ENCODE data around the gene CYB5B.
A peak's percentile ranks its signal among the peaks of the same experiment; 100 is the strongest.

The CYB5B gene

DNA sequence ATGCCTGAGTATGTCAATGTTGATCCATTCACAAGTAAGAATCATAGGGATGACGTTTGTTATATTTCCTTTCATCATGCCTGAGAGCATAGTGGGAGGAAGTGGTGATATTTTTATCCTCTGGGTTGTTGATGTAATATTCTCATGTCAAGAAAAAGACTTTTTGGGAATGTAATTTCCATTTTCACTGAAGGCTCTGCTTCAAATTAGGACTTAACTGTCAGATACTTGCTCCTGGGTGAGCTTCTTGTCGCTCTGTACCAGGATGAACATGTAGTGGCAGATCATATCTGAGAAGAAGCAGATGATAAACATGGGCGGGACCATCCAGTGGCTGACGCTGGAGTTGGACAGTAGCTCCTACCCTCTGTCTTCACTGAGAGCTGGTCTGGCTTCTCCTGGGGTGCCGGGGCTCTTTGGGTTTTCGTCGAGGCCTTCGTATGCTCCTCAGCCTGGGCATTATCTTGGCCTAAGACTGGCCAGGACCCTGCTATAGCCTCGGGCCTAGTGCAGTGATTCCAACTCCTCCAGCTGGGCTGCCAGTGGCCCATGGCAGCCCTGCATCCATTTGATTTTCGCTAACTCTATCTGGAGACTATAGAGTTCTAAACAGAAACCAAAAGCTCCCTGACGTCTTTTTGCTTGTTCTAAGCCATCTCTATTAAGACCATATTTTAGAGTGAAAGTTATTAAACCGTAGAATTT is 19.7 kb downstream of the CYB5B start:
- H3K4me1 ChIP-seq (ENCODE audit: insufficient read depth, poor library complexity, severe bottlenecking), result peaks cover 19% of the 10 kb centered on the region
- no peaks in the 10 kb centered on the region for H3K27me3 ChIP-seq (ENCODE audit: insufficient read depth, poor library complexity, severe bottlenecking)
- H3K4me3 ChIP-seq (ENCODE audit: severe bottlenecking), result no peak overlapping the region
- peak overlapping the region; percentile 30 for H3K27ac ChIP-seq (ENCODE audit: poor library complexity, severe bottlenecking)
- TF ChIP-seq, protein P1, sequence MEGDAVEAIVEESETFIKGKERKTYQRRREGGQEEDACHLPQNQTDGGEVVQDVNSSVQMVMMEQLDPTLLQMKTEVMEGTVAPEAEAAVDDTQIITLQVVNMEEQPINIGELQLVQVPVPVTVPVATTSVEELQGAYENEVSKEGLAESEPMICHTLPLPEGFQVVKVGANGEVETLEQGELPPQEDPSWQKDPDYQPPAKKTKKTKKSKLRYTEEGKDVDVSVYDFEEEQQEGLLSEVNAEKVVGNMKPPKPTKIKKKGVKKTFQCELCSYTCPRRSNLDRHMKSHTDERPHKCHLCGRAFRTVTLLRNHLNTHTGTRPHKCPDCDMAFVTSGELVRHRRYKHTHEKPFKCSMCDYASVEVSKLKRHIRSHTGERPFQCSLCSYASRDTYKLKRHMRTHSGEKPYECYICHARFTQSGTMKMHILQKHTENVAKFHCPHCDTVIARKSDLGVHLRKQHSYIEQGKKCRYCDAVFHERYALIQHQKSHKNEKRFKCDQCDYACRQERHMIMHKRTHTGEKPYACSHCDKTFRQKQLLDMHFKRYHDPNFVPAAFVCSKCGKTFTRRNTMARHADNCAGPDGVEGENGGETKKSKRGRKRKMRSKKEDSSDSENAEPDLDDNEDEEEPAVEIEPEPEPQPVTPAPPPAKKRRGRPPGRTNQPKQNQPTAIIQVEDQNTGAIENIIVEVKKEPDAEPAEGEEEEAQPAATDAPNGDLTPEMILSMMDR (IDR thresholded peaks at IDR 0.05; ENCODE audit: poor library complexity, severe bottlenecking), result no peak
- H3K9me3 ChIP-seq (ENCODE audit: severe bottlenecking), result no peaks in the 10 kb centered on the region
- ATAC-seq (ENCODE audit: low read depth) (peak; percentile 78), DNase-seq (ENCODE audit: low spot score) (no peak)
- peaks cover 55% of the 10 kb centered on the region for H3K36me3 ChIP-seq (ENCODE audit: low read depth)

DNA sequence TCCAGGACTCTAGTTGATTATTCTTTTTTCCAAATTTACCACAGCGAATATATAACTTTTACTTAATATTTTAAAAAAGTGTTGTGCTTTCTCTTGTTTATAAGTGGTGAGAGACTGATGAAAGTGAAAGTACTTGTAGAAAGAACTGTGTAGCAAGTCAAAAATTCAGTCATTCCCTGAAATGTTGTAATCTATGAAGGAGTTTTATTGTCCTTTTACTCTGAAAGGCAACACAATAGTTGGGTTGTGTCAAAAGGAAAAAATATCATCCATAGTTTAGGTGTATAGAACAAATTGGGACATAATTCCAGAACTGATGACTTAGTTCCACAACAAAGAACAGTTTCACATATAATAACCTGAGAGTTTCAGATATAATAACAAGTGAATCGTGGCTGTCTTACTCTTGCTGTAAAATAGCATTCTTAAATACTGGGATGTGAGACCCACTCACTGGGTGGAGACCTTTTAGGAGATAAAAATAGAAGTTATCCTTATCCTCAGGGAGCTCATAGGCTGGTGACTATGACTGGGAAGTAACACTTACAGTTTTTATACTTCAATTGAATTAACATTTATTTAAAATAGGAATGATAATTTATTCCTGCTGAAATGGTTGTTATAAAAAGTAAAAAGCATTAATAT is 20.6 kb downstream of the CYB5B start:
- DNase-seq (ENCODE audit: low spot score) (no peak), ATAC-seq (ENCODE audit: low read depth) (no peak)
- Histone ChIP-seq H3K36me3 (ENCODE audit: low read depth) (peaks cover 55% of the 10 kb centered on the region), H3K4me3 (ENCODE audit: severe bottlenecking) (no peak overlapping the region), H3K27me3 (ENCODE audit: insufficient read depth, poor library complexity, severe bottlenecking) (no peaks in the 10 kb centered on the region), H3K27ac (ENCODE audit: poor library complexity, severe bottlenecking) (peak overlapping the region; percentile 30), H3K9me3 (ENCODE audit: severe bottlenecking) (no peaks in the 10 kb centered on the region), H3K4me1 (ENCODE audit: insufficient read depth, poor library complexity, severe bottlenecking) (peaks cover 19% of the 10 kb centered on the region)
- TF ChIP-seq, protein P1 (IDR thresholded peaks at IDR 0.05; ENCODE audit: poor library complexity, severe bottlenecking), result no peak

DNA sequence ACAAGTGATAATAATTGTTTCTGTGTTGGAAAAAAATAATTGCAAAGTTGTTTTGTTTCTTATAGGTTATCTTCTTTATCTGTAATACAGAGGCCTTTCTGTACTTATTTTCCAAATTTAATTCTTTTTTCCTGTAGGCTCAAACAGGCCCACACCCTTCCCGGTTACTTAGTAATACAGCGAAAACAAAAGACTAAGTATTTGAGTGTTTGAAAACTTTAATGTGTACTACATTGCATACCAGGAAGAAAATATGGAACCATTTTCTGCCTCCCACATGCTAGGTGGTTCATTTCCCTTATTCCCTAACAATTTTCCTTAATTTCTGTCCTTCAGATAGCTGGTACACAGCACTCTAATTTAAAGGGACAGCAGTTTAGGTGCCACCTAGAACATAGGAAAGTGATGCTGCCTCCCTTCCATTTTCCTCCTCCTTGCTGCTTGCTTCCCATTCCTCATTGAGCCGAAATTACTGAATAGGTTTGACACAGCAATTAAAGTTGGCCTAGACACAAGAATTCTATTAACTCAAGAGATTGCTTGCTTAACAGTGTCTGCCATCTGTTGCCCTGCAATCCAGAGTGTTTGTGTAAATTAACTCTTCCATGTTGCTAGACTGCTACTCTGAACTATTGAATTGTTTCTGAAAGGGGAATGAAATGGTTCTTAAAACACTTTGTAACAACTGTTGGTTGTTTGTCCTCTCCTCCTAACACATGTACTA is 24.2 kb downstream of the CYB5B start:
- H3K4me1 ChIP-seq (ENCODE audit: insufficient read depth, poor library complexity, severe bottlenecking), result peaks cover 10% of the 10 kb centered on the region
- H3K9me3 ChIP-seq (ENCODE audit: severe bottlenecking), result no peaks in the 10 kb centered on the region
- H3K27me3 ChIP-seq (ENCODE audit: insufficient read depth, poor library complexity, severe bottlenecking), result no peaks in the 10 kb centered on the region
- TF ChIP-seq, protein P1 (IDR thresholded peaks at IDR 0.05; ENCODE audit: poor library complexity, severe bottlenecking), result no peak
- H3K27ac ChIP-seq (ENCODE audit: poor library complexity, severe bottlenecking), result no peak overlapping the region
- no peak overlapping the region for H3K4me3 ChIP-seq (ENCODE audit: severe bottlenecking)
- ATAC-seq (ENCODE audit: low read depth) (no peak), DNase-seq (ENCODE audit: low spot score) (no peak)
- peaks cover 75% of the 10 kb centered on the region for H3K36me3 ChIP-seq (ENCODE audit: low read depth)

GRCh38 chr16:69451166-69451565 is 26.7 kb downstream of the CYB5B start:
- Histone ChIP-seq H3K27me3 (ENCODE audit: insufficient read depth, poor library complexity, severe bottlenecking) (no peaks in the 10 kb centered on the region), H3K36me3 (ENCODE audit: low read depth) (peaks cover 82% of the 10 kb centered on the region), H3K27ac (ENCODE audit: poor library complexity, severe bottlenecking) (no peak overlapping the region), H3K4me1 (ENCODE audit: insufficient read depth, poor library complexity, severe bottlenecking) (no peaks in the 10 kb centered on the region), H3K4me3 (ENCODE audit: severe bottlenecking) (no peak overlapping the region), H3K9me3 (ENCODE audit: severe bottlenecking) (no peaks in the 10 kb centered on the region)
- ATAC-seq (ENCODE audit: low read depth) (no peak), DNase-seq (ENCODE audit: low spot score) (no peak)
- TF ChIP-seq, protein P1 (IDR thresholded peaks at IDR 0.05; ENCODE audit: poor library complexity, severe bottlenecking), result no peak
